HG03354 (cell line): ENCODE data around the gene CHRNA3.

Experiments used
- ATAC-seq: cut with Tn5 transposase; IDR thresholded peaks from one replicate; pipeline ENCODE4 v1.9.1; 2021; ENCODE audit warnings: mild to moderate bottlenecking; ENCODE audit not compliant: unreplicated experiment, poor library complexity, severe bottlenecking

CHRNA3 gene

DNA sequence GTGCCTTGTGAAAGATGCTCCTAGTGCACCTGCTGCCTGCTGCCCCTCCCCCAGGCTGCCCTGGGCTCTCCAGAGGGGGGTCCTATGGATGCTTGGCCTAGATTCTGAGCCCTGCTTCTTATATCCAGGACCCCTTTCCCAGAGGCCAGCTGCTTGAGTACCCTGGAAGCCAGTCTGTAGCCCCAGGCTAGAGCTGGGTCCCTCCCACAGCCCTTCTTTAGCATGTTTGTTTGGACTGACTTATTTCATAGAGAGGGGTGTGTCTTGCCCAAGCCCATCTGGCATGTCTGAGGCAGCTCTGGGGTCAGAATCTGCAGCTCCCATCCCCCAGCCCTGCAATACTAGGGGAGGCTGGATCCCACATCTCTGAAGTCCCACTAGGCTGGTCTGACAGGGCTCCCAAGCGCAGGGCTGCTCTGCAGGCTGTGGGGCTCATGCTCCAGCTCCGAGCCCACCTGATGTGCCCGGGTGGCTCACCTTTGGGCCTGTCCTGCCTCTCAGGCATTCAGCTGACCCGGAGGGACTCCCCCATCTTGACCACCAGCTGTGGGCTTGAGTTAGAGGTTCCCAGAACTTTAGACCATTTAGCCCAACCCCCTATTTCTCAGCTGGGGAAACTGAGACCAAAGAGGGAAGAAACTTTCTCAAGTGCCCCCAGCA lies 17.1 kb upstream of the CHRNA3 start:
- no peak for ATAC-seq

DNA sequence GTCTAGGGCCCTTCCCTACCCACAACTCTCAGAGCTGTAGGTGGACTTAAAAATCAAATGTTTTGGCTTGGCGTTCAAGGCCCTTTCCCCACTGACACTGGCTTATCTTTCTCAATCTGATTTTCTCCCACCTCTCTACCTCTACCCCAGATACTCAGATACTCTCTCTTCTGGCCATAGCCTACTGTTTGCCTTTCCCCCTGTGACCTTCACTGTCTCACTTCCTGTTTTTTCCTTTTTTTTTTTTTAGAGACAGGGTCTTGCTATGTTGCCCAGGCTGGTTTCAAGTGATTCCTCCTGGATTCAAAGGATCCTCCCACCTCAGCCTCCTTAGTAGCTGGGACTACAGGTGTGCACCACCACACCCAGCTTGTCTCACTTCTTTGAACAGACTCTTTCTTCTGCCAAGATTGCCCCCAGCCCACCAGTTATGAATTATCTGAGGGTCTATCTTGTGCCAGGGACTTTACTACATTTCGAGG lies 15.6 kb upstream of the CHRNA3 start:
- no peak for ATAC-seq

DNA sequence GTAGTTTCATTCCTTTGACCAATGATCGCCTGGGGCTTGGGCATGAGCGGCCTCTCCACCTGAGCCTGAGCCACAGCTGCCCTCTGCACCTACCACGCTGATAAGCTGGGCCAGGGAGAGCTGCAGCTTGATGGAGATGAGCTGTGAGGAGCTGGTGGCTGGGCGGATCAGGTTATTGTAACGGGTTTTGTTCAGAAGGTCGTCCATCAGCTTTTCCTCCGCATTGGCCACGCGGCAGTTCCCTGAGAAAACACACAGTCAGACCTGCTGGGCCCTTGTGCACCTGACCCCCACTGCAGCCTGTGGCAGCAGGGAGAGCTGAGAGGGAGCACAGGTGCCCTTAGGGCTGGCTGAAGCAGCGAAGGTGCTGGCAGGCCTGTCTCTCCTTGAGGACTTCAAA lies 14.6 kb upstream of the CHRNA3 start:
- ATAC-seq, result no peak

DNA sequence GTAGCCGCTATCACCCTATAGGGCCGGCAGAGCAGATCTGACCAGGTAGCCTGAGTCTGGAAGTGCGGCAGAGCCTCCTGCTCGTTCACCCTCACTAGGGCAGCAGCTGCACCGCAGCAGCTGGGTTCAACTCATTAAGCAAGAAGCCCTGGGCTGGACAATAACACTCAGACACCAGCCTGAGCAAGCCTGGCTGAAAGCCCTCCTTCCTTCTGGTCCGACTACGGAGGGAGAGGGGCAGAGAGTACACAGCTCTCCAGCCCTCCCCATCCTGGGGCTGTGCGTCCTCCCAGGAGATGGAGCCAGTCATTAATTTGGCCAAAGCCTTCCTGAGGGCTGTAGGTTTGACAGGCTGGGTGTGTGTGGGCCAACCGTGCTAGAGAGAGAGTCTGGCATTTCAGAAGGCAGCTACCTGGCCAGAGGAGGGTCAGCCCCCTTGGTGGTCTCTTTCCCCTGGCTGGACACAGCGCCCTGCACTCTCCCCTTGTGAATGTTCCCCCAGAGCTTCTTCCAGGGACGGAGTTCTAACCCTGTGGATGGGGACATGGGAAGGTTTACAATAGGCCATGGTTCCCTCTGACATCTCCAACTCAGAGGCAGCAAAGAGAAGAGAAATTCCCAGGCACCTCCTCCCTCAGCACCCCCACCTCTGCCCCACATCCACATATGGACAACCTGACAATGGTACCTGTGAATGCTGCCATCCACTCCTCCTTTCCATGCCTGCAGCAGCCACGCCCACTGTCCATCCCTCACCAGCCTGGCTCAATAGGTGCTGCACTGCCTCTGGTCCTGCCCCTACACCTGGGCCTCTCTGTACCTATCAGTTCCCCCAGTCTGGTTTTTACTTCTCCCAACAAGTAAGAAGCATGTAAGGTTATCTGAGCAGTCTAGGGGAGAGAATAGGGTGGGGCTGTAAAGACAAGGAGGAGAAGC lies 13.7 kb upstream of the CHRNA3 start:
- ATAC-seq, result no peak

DNA sequence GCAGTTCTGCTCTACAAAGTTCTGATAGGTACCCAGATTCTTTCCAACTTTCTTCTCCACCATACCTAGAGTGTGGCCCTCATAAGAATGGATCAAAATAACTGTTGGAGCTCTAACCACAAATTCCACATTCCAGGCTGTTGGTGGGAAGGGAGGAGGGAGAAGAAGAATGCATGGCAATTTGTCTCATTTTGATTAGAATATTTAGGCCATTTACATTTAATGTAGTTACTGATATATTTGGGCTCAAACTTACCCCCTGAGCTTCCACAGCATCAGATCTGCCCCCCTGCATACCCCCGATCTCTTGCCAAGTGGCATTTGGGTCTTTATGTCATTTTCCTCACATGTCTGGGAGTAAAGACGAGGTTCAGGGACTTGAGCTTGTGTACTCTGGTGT lies 12.6 kb upstream of the CHRNA3 start:
- no peak for ATAC-seq

DNA sequence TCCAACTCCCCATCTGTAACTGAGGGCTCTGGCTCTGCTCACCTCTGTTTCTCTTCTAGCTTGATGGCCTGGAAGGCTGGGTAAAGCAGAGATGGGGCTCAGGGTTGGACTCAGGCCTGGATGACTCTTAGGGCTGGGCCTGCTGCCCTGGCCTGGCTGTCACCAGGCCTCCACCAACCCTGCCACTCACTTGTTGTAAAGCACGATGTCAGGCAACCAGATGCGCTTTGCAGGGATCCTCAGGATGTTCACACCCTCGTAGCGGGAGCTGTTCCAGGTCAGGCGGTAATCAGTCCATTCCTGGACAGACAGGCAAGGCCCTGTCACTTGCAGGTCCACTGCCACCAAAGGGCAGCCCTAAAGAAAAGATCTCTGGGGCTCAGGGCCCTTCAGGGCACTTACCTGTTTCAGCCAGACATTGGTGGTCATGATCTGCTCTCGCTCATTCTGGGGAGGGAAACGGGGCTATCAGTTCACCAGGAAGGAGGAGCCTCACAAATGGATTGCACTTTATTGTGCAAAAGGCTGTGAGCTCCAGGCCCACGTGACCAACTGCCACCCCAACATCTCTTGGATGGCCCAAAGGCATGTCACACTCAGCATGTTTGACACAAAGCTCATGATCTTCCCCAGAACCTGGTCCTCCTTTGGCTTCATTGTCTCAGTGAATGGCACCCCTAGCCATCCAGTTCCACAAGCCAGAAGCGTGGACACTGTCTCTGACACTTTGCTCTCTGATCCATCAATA lies 10.3 kb upstream of the CHRNA3 start:
- ATAC-seq, result no peak

DNA sequence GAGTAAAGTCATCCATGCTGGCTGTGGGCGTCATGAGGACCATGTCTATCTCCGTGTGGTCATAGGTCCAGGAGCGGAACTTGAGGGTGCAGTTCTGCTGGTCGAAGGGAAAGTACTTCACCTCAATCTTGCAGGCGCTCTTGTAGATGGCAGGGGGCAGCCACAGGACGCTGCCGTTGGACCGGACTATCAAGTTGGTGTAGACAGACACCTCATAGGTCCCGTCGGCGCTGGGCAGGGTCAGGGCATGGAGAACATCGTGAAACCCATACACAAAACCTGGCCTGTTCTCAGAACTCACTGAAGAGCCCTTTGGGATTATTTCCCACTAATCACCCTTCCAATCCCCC lies 8.9 kb upstream of the CHRNA3 start:
- no peak for ATAC-seq

DNA sequence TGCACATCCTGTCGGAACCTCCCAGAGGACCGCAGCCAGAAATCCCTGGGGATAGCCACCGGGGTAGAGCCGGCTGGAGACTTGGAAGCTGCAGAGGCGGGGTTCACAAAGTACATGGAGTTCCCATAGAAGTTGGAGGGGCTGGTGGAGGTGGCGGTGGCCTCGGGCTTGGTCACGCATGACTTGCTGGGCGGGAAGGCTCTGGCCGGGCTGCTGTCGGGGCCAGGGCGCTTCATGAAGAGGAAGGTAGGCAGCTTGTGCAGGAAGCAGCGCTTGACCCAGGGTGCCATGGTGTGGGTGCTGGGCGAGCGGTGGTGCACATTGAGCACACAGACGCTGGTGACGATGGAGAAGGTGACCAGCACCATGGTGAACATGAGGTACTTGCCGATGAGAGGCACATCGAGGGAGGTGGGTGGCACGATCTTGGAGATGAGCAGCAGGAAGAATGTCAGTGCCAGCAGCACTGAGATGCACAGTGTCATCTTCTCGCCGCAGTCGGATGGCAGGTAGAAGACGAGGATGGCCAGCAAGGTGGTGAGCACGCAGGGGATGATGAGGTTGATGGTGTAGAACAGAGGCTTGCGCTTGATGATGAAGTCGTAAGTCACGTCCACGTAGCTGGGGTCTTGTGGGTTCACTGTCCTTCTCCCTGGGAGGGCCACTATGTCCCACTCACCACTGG lies 8.4 kb upstream of the CHRNA3 start:
- no peak for ATAC-seq

DNA sequence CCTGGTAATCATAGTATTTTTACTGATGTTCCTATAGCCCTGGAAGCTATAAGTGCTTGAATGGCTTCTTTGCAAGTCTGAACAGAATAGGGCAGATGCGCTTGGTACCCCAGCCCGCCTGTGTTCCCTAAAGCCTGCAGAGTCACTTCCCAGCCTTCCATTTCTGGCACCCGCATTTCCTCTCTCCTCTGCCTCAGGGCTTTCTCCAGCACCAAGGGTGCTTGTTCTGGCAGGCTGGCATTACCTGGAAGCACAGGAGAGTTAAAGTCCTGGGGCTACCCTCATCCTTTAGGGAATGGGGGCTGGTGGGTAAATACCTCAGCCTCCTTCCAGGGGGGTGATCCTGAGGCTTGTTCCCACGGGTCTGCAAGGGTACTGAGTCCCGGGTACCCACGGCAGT lies 7.4 kb upstream of the CHRNA3 start:
- no peak for ATAC-seq

DNA sequence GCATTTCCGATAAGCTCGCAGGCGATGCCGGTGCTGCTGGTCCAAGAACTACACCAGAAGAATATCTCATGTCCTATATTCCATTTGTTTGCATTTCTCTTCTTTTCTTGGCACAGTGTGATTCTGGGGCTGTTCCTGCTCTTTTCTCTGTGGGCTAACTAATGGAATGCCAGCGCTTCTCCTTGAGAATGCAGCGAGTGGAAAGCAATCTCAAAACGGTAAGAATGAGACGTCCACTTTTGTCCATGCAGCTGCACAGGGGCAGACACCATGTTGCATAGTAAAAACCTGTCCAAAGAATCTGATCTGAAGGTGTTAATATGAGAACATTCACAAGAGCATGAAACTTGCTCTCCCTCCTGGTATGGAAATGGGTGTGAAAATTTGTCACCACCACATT lies 6.6 kb upstream of the CHRNA3 start:
- no peak for ATAC-seq

DNA sequence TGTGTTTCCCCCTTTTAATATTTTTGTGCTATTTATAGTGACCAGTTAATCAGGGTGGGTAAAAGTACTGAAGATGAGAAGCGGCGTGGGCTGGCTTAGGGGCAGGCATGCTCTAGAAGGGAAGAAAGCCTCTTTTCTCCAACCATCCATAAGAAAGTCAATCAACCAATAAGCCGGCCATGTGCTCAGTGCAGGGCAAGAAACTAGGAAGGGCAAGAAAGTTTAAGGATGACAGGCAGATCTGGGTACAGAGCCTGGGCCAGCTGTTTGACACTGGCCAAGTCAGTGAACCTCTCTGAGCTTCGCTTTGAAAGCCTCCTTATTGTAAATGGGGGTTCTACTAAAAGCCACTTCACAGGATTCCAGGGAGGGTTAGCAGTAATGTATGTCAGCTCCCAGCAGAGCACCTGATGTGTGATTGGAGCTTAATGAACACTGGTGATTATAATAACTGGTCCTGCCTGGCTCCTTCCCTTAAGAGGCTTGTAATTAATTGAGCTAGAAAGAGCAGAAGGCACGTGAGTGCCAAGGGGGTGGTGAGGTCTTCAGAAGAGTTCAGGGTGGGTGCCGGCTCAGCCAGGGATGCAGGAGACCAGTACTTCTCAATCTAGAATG lies 5.7 kb upstream of the CHRNA3 start:
- ATAC-seq, result no peak

DNA sequence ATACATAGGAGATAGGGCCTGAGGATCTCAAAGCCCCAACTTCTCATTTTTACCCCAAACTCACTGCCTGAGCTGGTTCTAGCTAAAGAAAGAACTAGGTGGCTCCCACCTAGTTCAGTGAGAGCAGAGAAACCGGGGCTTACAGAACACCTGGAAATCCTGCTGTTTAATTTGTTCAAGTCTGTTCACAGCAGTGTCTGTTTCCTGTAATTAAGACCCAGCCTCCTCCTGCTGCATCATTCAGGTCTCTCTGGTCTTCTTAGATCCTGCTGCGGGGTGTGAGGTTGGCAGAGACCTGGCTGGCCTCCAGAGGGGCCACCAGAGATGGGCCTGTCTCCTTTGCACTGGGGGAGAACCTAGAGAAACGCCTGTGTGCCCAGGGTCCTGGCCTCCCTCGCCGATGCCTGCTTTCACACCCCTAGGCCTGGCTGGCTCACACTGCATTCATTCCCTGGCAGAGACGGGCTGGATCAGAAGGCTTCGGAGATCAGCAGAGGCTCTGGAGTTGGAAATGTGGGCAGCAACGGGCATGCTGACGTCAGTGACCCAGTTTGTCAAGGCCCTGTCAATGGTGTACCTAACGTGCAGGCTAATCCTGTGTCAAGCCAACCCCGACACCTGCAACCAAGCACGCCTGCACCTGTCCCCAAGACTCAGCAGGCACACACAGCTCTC lies 4.9 kb upstream of the CHRNA3 start:
- no peak for ATAC-seq

DNA sequence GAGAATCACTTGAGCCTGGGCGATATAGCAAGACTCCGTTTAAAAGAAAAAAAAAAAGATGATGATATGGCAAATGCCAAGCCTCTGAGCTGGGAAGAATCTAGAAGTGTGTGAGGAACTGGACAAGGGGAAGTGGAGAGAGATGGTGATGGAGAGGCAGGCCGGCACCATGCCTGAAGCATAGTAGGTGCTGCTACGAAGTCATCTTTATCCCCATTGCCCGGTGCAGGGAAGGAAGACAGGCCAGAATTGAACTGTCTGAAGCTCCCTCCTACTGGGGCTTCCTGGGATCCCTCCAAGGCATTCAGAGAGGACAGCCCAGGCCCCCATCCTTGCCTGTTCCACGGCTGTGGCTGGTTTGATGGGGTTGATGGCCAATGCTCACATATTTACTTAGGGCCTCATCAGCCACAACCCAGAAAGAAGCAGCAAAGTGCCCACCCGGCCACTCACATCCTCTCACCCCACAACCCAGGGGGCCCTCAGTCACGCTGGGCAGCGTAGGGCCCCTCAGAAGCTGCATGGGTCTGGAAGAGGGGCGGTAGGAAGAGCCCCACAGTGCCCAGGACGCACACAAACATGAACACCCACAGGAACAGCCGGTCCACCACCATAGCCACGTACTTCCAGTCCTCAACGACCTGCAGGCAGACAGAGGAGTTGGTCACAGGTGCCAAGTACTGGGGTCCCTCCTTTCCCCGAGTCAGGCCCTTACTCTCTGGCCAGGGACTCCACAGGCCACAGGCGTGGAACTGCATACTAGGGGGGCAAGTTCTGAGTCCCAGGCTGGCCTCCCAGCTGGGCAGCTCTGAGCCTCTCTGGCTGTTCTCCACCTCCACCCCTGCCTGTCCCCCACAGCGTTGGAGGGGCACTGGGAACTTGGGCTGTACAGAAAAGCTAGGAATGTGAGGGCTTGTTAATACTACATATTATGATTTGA lies 4.1 kb upstream of the CHRNA3 start:
- no peak for ATAC-seq

DNA sequence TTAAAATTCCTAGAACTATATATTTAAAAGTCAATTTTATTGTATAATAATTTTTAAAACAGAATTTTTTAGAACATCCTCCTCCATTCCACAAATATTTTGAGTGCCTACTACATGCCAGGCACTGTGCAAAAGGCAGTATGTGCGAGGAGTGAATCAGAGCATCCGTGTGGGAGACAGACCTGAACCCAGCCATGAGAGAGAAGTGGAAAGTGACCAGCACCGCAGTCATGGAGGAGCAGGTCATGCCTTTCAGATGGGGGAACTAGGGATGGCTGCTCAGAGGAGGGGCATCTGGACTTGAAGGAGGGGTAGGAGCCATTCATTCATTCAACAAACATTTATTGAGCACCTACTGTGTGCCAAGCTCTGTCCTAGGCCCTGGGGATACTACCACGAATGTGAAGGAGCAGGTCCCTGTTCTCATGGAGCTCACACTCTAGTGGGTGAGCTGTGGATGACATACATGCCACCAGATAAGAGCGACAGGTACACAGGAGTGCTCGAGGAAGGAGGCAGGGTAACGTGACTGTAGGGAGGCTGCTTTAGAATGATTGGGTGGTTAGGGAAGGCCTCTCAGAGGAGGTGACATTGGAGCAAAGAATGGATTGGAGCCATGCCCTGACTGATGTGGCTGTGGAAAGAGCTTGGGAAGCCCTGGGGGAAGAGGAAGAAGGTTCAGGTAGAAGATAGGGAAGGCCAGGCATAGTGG lies 3.1 kb upstream of the CHRNA3 start:
- no peak for ATAC-seq

DNA sequence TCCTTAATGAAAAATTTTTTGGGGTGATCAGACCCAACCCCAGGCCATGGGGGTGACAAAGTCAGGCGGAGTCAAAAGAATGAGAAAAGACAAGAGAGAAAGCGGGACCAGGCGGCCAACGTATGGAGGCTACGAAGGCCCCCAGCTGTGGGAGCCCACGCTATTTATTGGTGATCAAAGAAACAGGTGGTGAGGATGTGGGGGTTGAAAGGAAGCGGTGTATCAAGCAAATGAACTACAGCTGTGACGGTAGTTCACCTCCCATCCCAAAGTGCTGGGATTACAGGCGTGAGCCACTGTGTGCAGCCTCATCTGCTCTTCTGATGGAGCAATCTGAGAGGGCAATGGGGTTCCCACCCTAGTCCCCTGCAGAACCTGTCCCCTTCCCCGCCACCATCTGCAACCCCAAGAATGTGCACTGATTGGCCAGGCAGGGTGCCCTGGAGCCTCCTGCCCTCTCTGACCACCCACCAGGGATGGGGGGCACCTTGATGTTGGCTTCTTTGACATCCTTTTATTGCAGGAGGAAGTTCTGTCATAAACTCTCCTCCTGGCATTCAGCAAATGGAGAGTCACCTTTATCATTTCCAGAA lies 1.1 kb upstream of the CHRNA3 start:
- no peak for ATAC-seq

DNA sequence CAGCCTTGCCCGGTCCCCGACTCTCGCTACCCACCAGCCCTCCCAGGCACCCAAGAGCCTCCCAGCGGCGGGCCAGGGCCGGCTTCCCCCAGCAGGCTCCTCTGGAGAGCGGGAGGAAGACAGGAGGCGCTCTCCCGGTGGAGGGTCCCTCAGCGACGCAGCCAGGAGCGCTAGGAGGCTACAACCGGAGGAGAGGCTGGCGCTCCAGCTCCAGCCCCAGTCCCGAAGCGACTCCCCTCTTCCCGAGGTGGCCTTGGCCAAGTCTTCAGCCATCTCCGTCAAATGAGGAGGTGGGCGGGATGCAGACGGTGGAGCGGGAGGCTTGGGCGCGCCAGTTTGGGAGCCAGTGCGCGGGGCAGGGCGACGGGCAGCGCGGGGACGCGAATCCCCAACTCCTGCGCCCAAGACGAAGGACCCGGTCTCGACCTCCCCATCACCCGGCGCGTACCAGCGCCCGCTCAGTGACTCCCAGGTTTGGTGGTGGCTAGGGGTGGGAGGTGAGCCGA lies 722 bp downstream of the CHRNA3 start:
- ATAC-seq, result no peak
